Endothelial cell of umbilical vein (primary cell): Measurements from ENCODE around the gene LYRM2.

Experiments
- EZH2 ChIP-seq: IDR thresholded peaks from 2 replicates; pipeline ENCODE4 v1.6.1; 2012; ENCODE audit warnings: borderline replicate concordance, low read depth, mild to moderate bottlenecking, moderate library complexity, low read length, inconsistent platforms; ENCODE audit not compliant: severe bottlenecking
- FOS ChIP-seq: IDR thresholded peaks from 2 replicates; pipeline ENCODE4 v1.6.1; 2011; ENCODE audit warnings: mild to moderate bottlenecking, low read length, moderate library complexity, borderline replicate concordance; ENCODE audit not compliant: insufficient read depth
- GATA2 ChIP-seq: IDR thresholded peaks from 2 replicates; pipeline ENCODE4 v1.7.0; 2011; ENCODE audit warnings: low read depth, mild to moderate bottlenecking, moderate library complexity, mixed read lengths, low read length; ENCODE audit not compliant: insufficient read length, insufficient read depth
- JUN ChIP-seq: IDR thresholded peaks from 2 replicates; pipeline ENCODE4 v1.6.1; 2011; ENCODE audit warnings: borderline replicate concordance, low read depth; ENCODE audit not compliant: insufficient read length, insufficient read depth
- MYC ChIP-seq: IDR thresholded peaks from one replicate; pipeline ENCODE4 v1.6.1; 2011; ENCODE audit warnings: mild to moderate bottlenecking, low read depth, low read length
- POLR2A ChIP-seq: IDR thresholded peaks from 2 replicates; pipeline ENCODE4 v1.6.1; 2012; ENCODE audit warnings: low read depth, mild to moderate bottlenecking, control low read depth, low read length
- POLR2AphosphoS5 ChIP-seq: IDR thresholded peaks from 2 replicates; pipeline ENCODE4 v1.6.1; 2012; ENCODE audit warnings: low read depth, mild to moderate bottlenecking, control low read depth, low read length, moderate library complexity; ENCODE audit not compliant: insufficient read depth
- TF ChIP-seq, protein P1 (sequence below), 2 donors: IDR thresholded peaks; 1 replicate in 1 of 2; 2 replicates in 1 of 2; pipeline ENCODE4 v1.5.1; 2011; ENCODE audit warnings: low read length in 2 of 2, mild to moderate bottlenecking in 2 of 2, moderate library complexity in 2 of 2, control low read depth in 1 of 2, inconsistent platforms in 1 of 2, low read depth in 1 of 2; ENCODE audit not compliant: insufficient read depth in 1 of 2; ENCODE audit errors: extremely low read depth in 1 of 2
- TF ChIP-seq, protein P2 (sequence below): IDR thresholded peaks from 2 replicates; pipeline ENCODE4 v1.6.1; 2011; ENCODE audit not compliant: insufficient read depth, insufficient read length

GRCh38 chr6:89644864-89645263 lies 6.3 kb upstream of the LYRM2 start:
- TF ChIP-seq JUN (no peak), POLR2A (no peak), POLR2AphosphoS5 (no peak), EZH2 (no peak), FOS (no peak), MYC (no peak), GATA2 (no peak)
- TF ChIP-seq, protein P1, sequence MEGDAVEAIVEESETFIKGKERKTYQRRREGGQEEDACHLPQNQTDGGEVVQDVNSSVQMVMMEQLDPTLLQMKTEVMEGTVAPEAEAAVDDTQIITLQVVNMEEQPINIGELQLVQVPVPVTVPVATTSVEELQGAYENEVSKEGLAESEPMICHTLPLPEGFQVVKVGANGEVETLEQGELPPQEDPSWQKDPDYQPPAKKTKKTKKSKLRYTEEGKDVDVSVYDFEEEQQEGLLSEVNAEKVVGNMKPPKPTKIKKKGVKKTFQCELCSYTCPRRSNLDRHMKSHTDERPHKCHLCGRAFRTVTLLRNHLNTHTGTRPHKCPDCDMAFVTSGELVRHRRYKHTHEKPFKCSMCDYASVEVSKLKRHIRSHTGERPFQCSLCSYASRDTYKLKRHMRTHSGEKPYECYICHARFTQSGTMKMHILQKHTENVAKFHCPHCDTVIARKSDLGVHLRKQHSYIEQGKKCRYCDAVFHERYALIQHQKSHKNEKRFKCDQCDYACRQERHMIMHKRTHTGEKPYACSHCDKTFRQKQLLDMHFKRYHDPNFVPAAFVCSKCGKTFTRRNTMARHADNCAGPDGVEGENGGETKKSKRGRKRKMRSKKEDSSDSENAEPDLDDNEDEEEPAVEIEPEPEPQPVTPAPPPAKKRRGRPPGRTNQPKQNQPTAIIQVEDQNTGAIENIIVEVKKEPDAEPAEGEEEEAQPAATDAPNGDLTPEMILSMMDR (IDR thresholded peaks at IDR 0.05; ENCODE audit: extremely low read depth in 1 of 2, insufficient read depth in 1 of 2, low read depth in 1 of 2, low read length in 2 of 2), result no peak
- TF ChIP-seq, protein P2, sequence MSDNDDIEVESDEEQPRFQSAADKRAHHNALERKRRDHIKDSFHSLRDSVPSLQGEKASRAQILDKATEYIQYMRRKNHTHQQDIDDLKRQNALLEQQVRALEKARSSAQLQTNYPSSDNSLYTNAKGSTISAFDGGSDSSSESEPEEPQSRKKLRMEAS, result no peak
